Stimulated activated CD4-positive, alpha-beta T cell treated with anti-CD3 and anti-CD28 coated beads, Interleukin-12 subunit alpha, Interleukin-12 subunit beta, amount 100 ng/mL, for 4 hours (primary cell): Measurements from ENCODE around the gene LSS.
"Not testable (repeated sequence)": the region's sequence is repeated elsewhere in the genome, so short reads cannot be mapped to it uniquely, and the experiment has no call there.

Experiments
- DNase-seq: peaks from one replicate; pipeline ENCODE4 v3.0.0-alpha.2; 2020

The LSS gene

DNA sequence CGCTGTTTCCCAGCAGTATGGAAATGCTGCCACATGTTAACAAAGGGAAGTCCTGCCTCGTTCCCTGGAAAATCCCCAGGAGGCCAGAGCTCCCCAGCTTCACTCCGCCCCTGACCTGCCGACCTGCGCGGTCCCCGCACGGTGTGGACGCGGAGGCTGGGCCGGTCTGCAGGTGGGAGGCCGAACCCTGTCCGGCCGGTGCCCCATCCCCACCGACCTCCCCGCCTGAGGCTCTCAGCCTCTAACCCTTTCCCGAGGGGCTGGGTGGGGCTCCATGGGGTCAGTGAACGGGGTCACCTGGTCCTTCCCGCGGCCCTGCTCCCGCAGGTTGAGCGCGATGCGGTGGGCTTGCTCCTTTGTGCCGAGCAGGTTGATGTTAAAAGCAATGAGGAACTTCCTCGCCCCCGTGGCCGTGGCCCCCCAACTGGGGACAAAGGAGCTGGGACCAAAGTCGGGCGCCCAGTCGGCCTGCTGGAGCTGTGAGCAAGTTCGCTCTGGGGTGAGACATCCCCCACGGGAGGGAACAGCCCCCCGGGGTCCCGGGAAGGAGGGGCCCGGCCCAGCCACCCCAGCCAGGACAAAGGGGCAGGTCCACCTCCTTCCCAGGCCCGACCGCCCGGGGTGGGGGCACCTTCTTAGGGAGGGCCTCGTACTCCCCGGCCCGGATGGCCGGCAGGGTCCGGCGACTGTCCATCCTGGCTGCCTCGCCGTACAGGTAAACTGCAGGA, 77.1 kb downstream of the LSS start:
- no peak for DNase-seq

GRCh38 chr21:46150491-46151121, 78.0 kb downstream of the LSS start:
- DNase-seq: no peak

GRCh38 chr21:46150073-46150472, 78.5 kb downstream of the LSS start:
- no peak for DNase-seq

GRCh38 chr21:46149205-46149901, 79.2 kb downstream of the LSS start:
- DNase-seq: no peak

GRCh38 chr21:46148106-46148505, 80.5 kb downstream of the LSS start:
- DNase-seq: no peak

DNA sequence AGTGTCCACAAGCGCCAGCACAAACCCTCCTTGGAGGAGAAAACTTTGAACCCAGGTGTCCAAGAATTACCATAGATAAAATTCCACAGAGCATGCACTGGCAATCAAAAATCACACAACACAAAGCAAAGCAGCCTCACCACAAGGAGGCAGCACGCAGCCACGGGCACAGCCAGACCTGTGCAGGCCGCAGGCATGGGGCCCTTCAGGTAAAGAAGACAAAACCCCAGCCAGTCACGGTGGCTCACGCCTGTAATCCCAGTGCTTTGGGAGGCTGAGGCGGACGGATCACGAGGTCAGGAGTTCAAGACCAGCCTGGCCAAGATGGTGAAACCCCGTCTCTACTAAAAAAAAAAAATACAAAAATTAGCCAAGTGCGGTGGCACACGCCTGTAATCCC, 81.1 kb downstream of the LSS start:
- peak; percentile 37 for DNase-seq

DNA sequence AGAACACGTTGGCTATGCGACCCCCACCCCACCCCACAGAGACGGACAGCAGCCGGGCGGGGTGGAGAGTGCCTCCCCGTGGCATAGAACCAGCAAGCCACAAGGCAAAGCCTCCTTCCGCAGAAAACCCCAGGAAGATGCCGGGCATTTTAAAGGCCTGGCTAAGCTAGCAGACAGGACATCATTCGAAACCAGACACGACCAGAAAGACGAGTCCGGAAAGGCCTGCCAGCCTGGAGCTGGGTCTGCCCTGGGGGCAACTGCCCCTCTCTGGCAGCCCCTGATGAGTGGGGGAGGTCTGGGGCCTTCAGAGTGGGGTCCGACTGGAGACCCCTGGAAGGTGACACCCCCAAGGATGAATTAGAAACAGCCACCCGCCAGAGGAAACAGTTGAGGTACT, 81.7 kb downstream of the LSS start:
- DNase-seq: no peak

GRCh38 chr21:46145840-46146691, 82.5 kb downstream of the LSS start:
- DNase-seq: no peak

DNA sequence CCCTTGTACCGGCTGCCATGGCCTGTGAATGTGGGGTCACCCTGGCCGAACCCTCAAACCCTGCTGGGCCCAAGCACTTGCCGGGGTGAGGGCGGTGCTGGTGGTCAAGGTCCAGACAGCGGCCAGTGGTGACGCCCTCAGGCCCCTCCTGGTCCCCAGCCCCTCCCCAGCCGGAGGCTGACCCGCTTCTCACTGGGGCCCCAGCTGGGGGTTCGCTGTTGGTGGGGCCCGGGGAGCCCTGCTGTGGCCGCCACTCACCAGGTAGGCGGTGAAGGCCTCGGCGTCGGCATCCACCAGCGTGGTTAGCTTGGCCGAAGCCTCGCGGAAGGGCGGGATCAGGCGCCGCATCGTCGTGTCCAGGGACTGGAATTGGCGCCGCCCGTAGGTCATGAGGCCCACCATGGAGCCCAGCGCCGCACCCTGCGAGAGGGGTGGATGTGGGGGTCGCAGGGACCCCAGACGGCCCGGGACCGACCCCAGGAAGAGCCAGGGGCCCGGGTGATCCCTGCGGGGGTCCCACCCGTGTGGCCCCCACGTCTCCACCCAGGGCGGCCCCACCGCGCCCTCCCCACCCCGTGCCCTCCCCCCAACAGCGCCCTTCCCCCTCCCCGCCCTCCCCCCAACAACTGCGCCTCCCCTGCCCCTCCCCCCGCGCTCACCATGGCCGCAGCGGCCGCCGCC, 83.3 kb downstream of the LSS start:
- DNase-seq: no peak

GRCh38 chr21:46144464-46145070, 84.0 kb downstream of the LSS start:
- no peak for DNase-seq

GRCh38 chr21:46142582-46143473, 85.7 kb downstream of the LSS start:
- DNase-seq: no peak

GRCh38 chr21:46141767-46142581, 86.6 kb downstream of the LSS start:
- DNase-seq: no peak

DNA sequence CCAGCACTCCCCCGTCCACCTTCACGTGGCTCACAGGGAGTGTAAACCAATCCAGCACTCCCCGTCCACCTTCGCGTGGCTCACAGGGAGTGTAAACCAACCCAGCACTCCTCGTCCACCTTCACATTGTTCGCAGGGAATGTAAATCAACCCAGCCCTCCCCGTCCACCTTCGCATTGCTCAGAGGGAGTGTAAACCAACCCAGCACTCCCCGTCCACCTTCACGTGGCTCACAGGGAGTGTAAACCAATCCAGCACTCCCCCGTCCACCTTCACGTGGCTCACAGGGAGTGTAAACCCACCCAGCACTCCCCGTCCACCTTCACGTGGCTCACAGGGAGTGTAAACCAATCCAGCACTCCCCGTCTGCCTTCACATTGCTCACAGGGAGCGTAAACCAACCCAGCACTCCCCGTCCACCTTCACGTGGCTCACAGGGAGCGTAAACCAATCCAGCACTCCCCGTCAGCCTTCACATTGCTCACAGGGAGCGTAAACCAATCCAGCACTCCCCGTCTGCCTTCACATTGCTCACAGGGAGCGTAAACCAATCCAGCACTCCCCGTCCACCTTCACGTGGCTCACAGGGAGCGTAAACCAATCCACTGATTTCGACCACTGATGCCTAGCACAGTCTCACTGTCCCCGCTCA, 88.1 kb downstream of the LSS start:
- not testable (repeated sequence) for DNase-seq

- no peak for DNase-seq
Observed at GRCh38 chr21:46139686-46140085, 88.9 kb downstream of the LSS start.

DNA sequence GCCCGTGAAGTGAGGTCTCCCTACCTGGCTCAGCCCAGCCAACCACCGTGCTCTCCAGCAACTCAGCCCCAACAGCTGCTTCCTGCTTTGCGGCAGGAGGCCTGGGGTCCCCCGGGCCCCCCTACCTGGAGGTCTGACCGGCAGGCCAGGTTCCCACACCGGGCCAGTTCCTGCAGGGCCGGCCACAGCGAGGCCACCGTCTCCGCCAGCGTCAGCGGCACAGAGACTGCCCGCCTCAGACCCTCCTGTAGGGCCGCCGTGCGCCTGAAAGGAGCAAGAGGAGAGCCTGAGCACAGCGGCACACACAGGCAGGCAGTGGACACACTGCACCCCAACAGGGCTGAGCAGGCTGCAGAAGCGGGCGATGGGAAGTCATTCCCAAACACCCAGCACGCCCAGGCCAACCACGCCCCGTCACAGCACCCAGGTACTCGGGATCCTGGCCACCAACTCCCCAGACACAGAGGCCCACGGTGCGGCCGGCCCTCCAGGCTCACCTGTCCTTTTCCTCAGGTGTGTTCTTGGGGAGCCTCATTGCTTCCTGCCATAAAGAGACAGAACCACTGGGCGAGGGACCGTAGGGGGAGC, 90.1 kb downstream of the LSS start:
- DNase-seq: no peak
